IMR-90 (cell line): Measurements from ENCODE around the gene DDX10. TPM values are rescaled to one million over a fixed set of nuclear protein-coding genes. Genes with fewer than 3 reads are reported as not detected.

ENCODE experiments used
- ATAC-seq: fragments of 200-7000 bp; cut with Tn5 transposase; 2 replicates; pipeline ENCODE4 v1.9.1; 2020; ENCODE audit warnings: low read depth, mild to moderate bottlenecking, moderate library complexity
- BruUV-seq: library from RNA; stranded (reverse); fragments of 400-500 nt; replicated peaks from 2 replicates; lab custom pipeline; 2021; lab: Mats Ljungman, UMichigan
- CTCF ChIA-PET: fragments of 300-600 bp; formaldehyde crosslinking; extraction: SDS; loops from one replicate; lab custom pipeline; 2021; ENCODE audit warnings: antibody characterized with exemption; lab: Yijun Ruan, JAX
- POLR2A ChIA-PET: fragments of 300-600 bp; sonication (Branson Sonifier 250); formaldehyde crosslinking; loops from one replicate; lab custom pipeline; 2022; ENCODE audit warnings: antibody characterized with exemption; ENCODE audit not compliant: unreplicated experiment; lab: Charles Lee
- DNase-seq: peaks from one replicate; pipeline ENCODE4 v3.0.0; 2013
- H2AFZ ChIP-seq: replicated peaks from 2 replicates; pipeline ENCODE3; 2013; ENCODE audit warnings: low read length, mild to moderate bottlenecking; ENCODE audit not compliant: poor library complexity
- H2AK5ac ChIP-seq: 2 replicates; pipeline ENCODE4 v1.6.1; 2013; ENCODE audit warnings: low read depth, low read length, inconsistent platforms
- H2AK9ac ChIP-seq: replicated peaks from 2 replicates; pipeline ENCODE3; 2013; ENCODE audit warnings: mild to moderate bottlenecking, low read depth, low read length, moderate library complexity; ENCODE audit not compliant: poor library complexity
- H2BK120ac ChIP-seq: 2 replicates; pipeline ENCODE4 v1.6.1; 2013; ENCODE audit warnings: low read depth, low read length, inconsistent platforms
- H2BK15ac ChIP-seq: 3 replicates; pipeline ENCODE4 v1.6.1; 2013; ENCODE audit warnings: low read depth, low read length, inconsistent platforms
- H2BK20ac ChIP-seq: 2 replicates; pipeline ENCODE4 v1.6.1; 2013; ENCODE audit warnings: low read depth, mild to moderate bottlenecking, inconsistent platforms, low read length, moderate library complexity
- H2BK5ac ChIP-seq: 2 replicates; pipeline ENCODE4 v1.6.1; 2013; ENCODE audit warnings: mild to moderate bottlenecking, low read depth, low read length, inconsistent platforms; ENCODE audit not compliant: poor library complexity, severe bottlenecking
- H3K14ac ChIP-seq: replicated peaks from 2 replicates; pipeline ENCODE4 v1.6.1; 2013; ENCODE audit warnings: low read depth, low read length, inconsistent platforms
- H3K18ac ChIP-seq: 2 replicates; pipeline ENCODE4 v1.6.1; 2013; ENCODE audit warnings: low read depth, low read length, control low read depth
- H3K23ac ChIP-seq: 2 replicates; pipeline ENCODE4 v1.6.1; 2013; ENCODE audit warnings: low read depth, low read length, inconsistent platforms
- H3K27ac ChIP-seq: 2 replicates; pipeline ENCODE4 v1.5.1; 2013; ENCODE audit warnings: mild to moderate bottlenecking, control low read depth, low read length; ENCODE audit not compliant: insufficient read depth
- H3K27me3 ChIP-seq: 2 replicates; pipeline ENCODE4 v1.6.1; 2013; ENCODE audit warnings: low read length; ENCODE audit not compliant: control insufficient read depth, insufficient read depth
- H3K36me3 ChIP-seq: 2 replicates; pipeline ENCODE4 v1.6.1; 2013; ENCODE audit warnings: low read length, mixed read lengths; ENCODE audit not compliant: control insufficient read depth, insufficient read depth
- H3K4ac ChIP-seq: 2 replicates; pipeline ENCODE4 v1.6.1; 2013; ENCODE audit warnings: low read depth, low read length, inconsistent platforms
- H3K4me1 ChIP-seq: 2 replicates; pipeline ENCODE4 v1.6.1; 2013; ENCODE audit warnings: low read length, mixed read lengths; ENCODE audit not compliant: control insufficient read depth, insufficient read depth
- H3K4me2 ChIP-seq: 2 replicates; pipeline ENCODE4 v1.6.1; 2013; ENCODE audit warnings: low read depth, mild to moderate bottlenecking, control low read depth, low read length, moderate library complexity
- H3K4me3 ChIP-seq: 2 replicates; pipeline ENCODE4 v1.5.1; 2013; ENCODE audit warnings: low read depth, mild to moderate bottlenecking, control low read depth, low read length, moderate library complexity; ENCODE audit not compliant: insufficient read depth
- H3K56ac ChIP-seq: 2 replicates; pipeline ENCODE4 v1.6.1; 2013; ENCODE audit warnings: low read length, inconsistent platforms; ENCODE audit not compliant: insufficient read depth; ENCODE audit errors: extremely low read depth
- H3K79me1 ChIP-seq, 2 experiments: 2 replicates each; pipeline ENCODE4 v1.6.1; 2013; ENCODE audit warnings: low read length in 2 of 2, inconsistent platforms in 1 of 2, low read depth in 1 of 2
- H3K9ac ChIP-seq: 2 replicates; pipeline ENCODE4 v1.6.1; 2013; ENCODE audit warnings: low read depth, low read length, control low read depth
- H3K9me1 ChIP-seq: 2 replicates; pipeline ENCODE4 v1.6.1; 2013; ENCODE audit warnings: low read length, inconsistent platforms; ENCODE audit not compliant: insufficient read depth
- H3K9me3 ChIP-seq: 2 replicates; pipeline ENCODE4 v1.6.1; 2013; ENCODE audit warnings: low read length; ENCODE audit not compliant: control insufficient read depth, insufficient read depth
- H4K20me1 ChIP-seq: 2 replicates; pipeline ENCODE4 v1.6.1; 2013; ENCODE audit warnings: low read length, inconsistent platforms; ENCODE audit not compliant: insufficient read depth
- H4K5ac ChIP-seq: 2 replicates; pipeline ENCODE4 v1.6.1; 2013; ENCODE audit warnings: mild to moderate bottlenecking, low read depth, low read length, control low read depth
- H4K8ac ChIP-seq, 2 experiments: 2 replicates each; pipeline ENCODE4 v1.6.1; 2013; ENCODE audit warnings: low read depth in 2 of 2, low read length in 2 of 2, control low read depth in 1 of 2, inconsistent platforms in 1 of 2
- H4K91ac ChIP-seq: 2 replicates; pipeline ENCODE4 v1.6.1; 2013; ENCODE audit warnings: low read depth, low read length, inconsistent platforms; ENCODE audit not compliant: insufficient read depth
- CEBPB ChIP-seq: IDR thresholded peaks from 2 replicates; pipeline ENCODE4 v1.6.1; 2012; ENCODE audit warnings: low read depth, low read length, improper control_type of control experiment
- FOS ChIP-seq: fragments of 150-350 bp; IDR thresholded peaks from 2 replicates; pipeline ENCODE4 v1.6.1; 2016; ENCODE audit warnings: low read depth, low read length
- MXI1 ChIP-seq: IDR thresholded peaks from 2 replicates; pipeline ENCODE4 v1.6.1; 2012; ENCODE audit warnings: low read depth, mild to moderate bottlenecking, low read length, moderate library complexity, borderline replicate concordance
- POLR2A ChIP-seq: IDR thresholded peaks from 2 replicates; pipeline ENCODE4 v1.6.1; 2012; ENCODE audit warnings: mild to moderate bottlenecking, low read depth, low read length
- WGBS, 2 experiments: methylation state at CpG; one replicate each; pipeline versions ENCODE4 v1.1.5 to v1.1.7; 2013; ENCODE audit warnings: missing lambda C conversion rate in 2 of 2; ENCODE audit not compliant: insufficient read length in 1 of 2; ENCODE audit errors: extremely low coverage in 2 of 2; 5-methylcytosine and 5-hydroxymethylcytosine counted together
- dilution Hi-C: fragments of 300-500 bp; cut with HindIII; formaldehyde crosslinking; loops from one replicate; pipeline ENCODE4 v1.14.3; 2018; ENCODE audit warnings: low sequenced_read_pairs; ENCODE audit not compliant: unreplicated experiment
- in situ Hi-C: fragments of 300-500 bp; cut with MboI; formaldehyde crosslinking; loops from 3 replicates; pipeline ENCODE4 v1.14.3; 2019; ENCODE audit warnings: low sequenced_read_pairs, inconsistent platforms, mixed read lengths
- intact Hi-C: fragments of 100-400 bp; cut with micrococcal nuclease; formaldehyde crosslinking; loops from 2 replicates; pipeline ENCODE4 v1.10.0; 2022
- polyA plus RNA-seq, 3 experiments: library from polyadenylated mRNA; depleted of rRNA; stranded (reverse); fragments of >200 nt; gene quantifications; 2 replicates each; pipeline ENCODE4 v1.2.3, GENCODE V29; 2012; ENCODE audit warnings: low replicate concordance in 1 of 3
- total RNA-seq: library from RNA; depleted of rRNA; stranded (reverse); fragments of >200 nt; gene quantifications from 2 replicates; pipeline ENCODE4 v1.2.3, GENCODE V29; 2012
- TF ChIP-seq, protein P1 (sequence below): fragments of 150-350 bp; IDR thresholded peaks from 2 replicates; pipeline ENCODE4 v1.6.1; 2016; ENCODE audit warnings: low read depth, mild to moderate bottlenecking, low read length, moderate library complexity, borderline replicate concordance

Gene DDX10
- total and polyA plus RNA-seq, 2 of the 4 experiments (the other 2 are of a cell fraction) = 20.0 to 31.9 TPM

DNA sequence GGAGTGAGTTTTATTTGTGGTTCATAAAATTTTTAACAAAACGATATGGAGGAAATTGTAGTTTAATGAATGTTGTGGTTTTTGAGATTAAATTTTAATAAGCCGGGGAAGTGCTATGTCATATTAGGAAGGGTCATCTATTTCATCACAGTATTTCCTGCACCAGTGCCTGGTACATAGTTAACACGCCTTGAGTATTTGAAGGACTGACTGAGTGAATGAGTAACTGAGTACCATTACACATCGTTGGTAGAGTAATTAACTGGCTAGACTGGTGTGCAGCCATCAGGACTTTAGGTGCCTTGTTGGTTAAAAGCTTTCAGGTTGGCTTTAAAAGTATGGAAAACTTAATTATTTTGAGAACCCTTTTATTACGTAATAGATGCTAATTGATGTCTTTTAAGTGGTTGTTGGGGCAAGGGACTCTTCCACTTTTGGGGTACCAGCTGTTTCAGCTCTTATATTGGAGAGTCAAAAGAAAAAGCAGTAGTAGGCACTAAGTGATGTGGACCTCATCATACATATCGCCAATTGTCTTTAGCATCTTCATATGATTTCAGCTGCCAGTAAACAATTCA is 101.8 kb downstream of the DDX10 start:
- ChIA-PET POLR2A (no interaction called here), CTCF (no interaction called here)
- Histone ChIP-seq H3K14ac (no peak overlapping the region), H4K8ac (peak overlapping the region in 1 of 2 experiments; percentile 80; a peak in 2 of 4 replicates), H3K27me3 (no peaks in the 10 kb centered on the region), H3K27ac (no peak overlapping the region), H3K9ac (no peak overlapping the region), H2AK9ac (no peak overlapping the region), H2BK120ac (no peak overlapping the region), H2BK15ac (no peak overlapping the region; the same call in 2 of the 3 replicates), H2AFZ (no peak overlapping the region), H3K9me3 (no peaks in the 10 kb centered on the region), H2BK20ac (no peak overlapping the region), H4K5ac (no peak overlapping the region), H2BK5ac (no peak overlapping the region), H3K4me1 (no peaks in the 10 kb centered on the region; the same call in 1 of the 2 replicates), H3K4ac (no peak overlapping the region), H3K4me2 (no peak overlapping the region), H4K91ac (no peak overlapping the region), H3K4me3 (no peak overlapping the region), H2AK5ac (no peak overlapping the region), H4K20me1 (no peaks in the 10 kb centered on the region), H3K36me3 (no peaks in the 10 kb centered on the region), H3K79me1 (peaks cover 4 to 6% of the 10 kb centered on the region in 2 experiments; a peak in 3 of 4 replicates), H3K23ac (no peak overlapping the region), H3K9me1 (peaks cover 2% of the 10 kb centered on the region; the same call in 1 of the 2 replicates), H3K56ac (no peak overlapping the region), H3K18ac (no peak overlapping the region)
- WGBS, 2 experiments = 100% methylated on average over 2 of the region's 6 CpGs; no CpG with 5 or more reads in 1 of the 2 experiments
- ATAC-seq = no peak
- in situ Hi-C loops (no loop called here), intact Hi-C loops (no loop called here), dilution Hi-C loops (no loop called here)
- BruUV-seq = no TSS peak
- TF ChIP-seq POLR2A (no peak), FOS (no peak), CEBPB (peak; percentile 69; the same call in 1 of the 2 replicates), MXI1 (no peak)
- TF ChIP-seq, protein P1, sequence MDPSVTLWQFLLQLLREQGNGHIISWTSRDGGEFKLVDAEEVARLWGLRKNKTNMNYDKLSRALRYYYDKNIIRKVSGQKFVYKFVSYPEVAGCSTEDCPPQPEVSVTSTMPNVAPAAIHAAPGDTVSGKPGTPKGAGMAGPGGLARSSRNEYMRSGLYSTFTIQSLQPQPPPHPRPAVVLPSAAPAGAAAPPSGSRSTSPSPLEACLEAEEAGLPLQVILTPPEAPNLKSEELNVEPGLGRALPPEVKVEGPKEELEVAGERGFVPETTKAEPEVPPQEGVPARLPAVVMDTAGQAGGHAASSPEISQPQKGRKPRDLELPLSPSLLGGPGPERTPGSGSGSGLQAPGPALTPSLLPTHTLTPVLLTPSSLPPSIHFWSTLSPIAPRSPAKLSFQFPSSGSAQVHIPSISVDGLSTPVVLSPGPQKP = no peak
- DNase-seq = no peak
